ENCODE data around the gene MARCHF9. TPM values are rescaled to one million over a fixed set of nuclear protein-coding genes. Genes with fewer than 3 reads are reported as not detected.
"Not testable (repeated sequence)": the region's sequence is repeated elsewhere in the genome, so short reads cannot be mapped to it uniquely, and the experiment has no call there.

Gene MARCHF9
- 3.6 TPM for total RNA-seq

- peak; percentile 17 for ATAC-seq
Measured at GRCh38 chr12:57754411-57755193, at the start of gene MARCHF9. TSS of gene MARCHF9 (plus strand) at chr12:57755103. CDS start at chr12:57755529, 426 bp downstream.

GRCh38 chr12:57707250-57707649 lies 47.7 kb upstream of the MARCHF9 start:
- DNase-seq (ENCODE audit: low spot score): no peak
- ATAC-seq: no peak

More at GRCh38 chr12:57754411-57755193, at the start of gene MARCHF9:
- DNase-seq (ENCODE audit: low spot score): no peak

- DNase-seq (ENCODE audit: low spot score) (no peak), ATAC-seq (no peak)
Measured at GRCh38 chr12:57708296-57708695, 46.6 kb upstream of the MARCHF9 start.

GRCh38 chr12:57712701-57713100 lies 42.2 kb upstream of the MARCHF9 start:
- no peak for ATAC-seq
- DNase-seq (ENCODE audit: low spot score): no peak

- ATAC-seq: no peak
- DNase-seq (ENCODE audit: low spot score): no peak
Measured at GRCh38 chr12:57713209-57713608, 41.7 kb upstream of the MARCHF9 start.

GRCh38 chr12:57715036-57715748 lies 39.7 kb upstream of the MARCHF9 start:
- ATAC-seq; DNase-seq (ENCODE audit: low spot score): not testable (repeated sequence)

GRCh38 chr12:57715786-57716185 lies 39.1 kb upstream of the MARCHF9 start:
- ATAC-seq: no peak

GRCh38 chr12:57716305-57716704 lies 38.6 kb upstream of the MARCHF9 start:
- no peak for ATAC-seq
- DNase-seq (ENCODE audit: low spot score): no peak

More at GRCh38 chr12:57715786-57716185, 39.1 kb upstream of the MARCHF9 start:
- DNase-seq (ENCODE audit: low spot score): no peak

GRCh38 chr12:57717131-57717530 lies 37.8 kb upstream of the MARCHF9 start:
- ATAC-seq (no peak), DNase-seq (ENCODE audit: low spot score) (no peak)

GRCh38 chr12:57717846-57718640 lies 36.9 kb upstream of the MARCHF9 start:
- ATAC-seq (no peak), DNase-seq (ENCODE audit: low spot score) (no peak)

- ATAC-seq (no peak), DNase-seq (ENCODE audit: low spot score) (no peak)
Measured at GRCh38 chr12:57718641-57719528, 36.0 kb upstream of the MARCHF9 start.

GRCh38 chr12:57719777-57720605 lies 34.9 kb upstream of the MARCHF9 start:
- ATAC-seq (no peak), DNase-seq (ENCODE audit: low spot score) (no peak)

GRCh38 chr12:57720606-57721595 lies 34.0 kb upstream of the MARCHF9 start:
- no peak for ATAC-seq
- DNase-seq (ENCODE audit: low spot score): no peak

- ATAC-seq; DNase-seq (ENCODE audit: low spot score): not testable (repeated sequence)
Measured at GRCh38 chr12:57721846-57722608, 32.9 kb upstream of the MARCHF9 start.

- no peak for DNase-seq (ENCODE audit: low spot score)
Measured at GRCh38 chr12:57722716-57723629, 31.9 kb upstream of the MARCHF9 start.

GRCh38 chr12:57723630-57723962 lies 31.3 kb upstream of the MARCHF9 start:
- ATAC-seq: no peak
- no peak for DNase-seq (ENCODE audit: low spot score)

More at GRCh38 chr12:57722716-57723629, 31.9 kb upstream of the MARCHF9 start:
- ATAC-seq: no peak
